HG03469 (cell line): ENCODE results near the gene ZNF407.

Experiments used
- ATAC-seq: cut with Tn5 transposase; IDR thresholded peaks from one replicate; pipeline ENCODE4 v1.9.1; 2021; ENCODE audit warnings: mild to moderate bottlenecking, moderate library complexity, moderate number of reproducible peaks; ENCODE audit not compliant: unreplicated experiment

The ZNF407 gene

DNA sequence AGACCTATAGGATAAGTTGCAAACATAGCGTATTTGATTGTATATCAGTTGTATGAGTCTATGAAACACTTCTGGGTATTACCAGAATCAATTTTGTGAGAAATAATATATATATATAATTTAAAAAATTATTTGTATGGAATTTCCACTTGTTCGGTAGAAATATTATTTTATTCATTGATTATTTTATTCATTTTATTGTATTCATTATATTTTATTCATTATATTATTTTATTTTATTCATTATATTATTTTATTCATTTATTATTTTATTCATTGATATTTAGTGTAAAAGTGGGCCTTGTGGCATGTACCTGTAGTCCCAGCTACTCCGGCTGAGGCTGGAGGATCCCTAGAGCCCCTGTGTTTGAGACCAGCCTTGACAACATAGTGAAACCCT lies 268.9 kb downstream of the ZNF407 start:
- ATAC-seq, result no peak

DNA sequence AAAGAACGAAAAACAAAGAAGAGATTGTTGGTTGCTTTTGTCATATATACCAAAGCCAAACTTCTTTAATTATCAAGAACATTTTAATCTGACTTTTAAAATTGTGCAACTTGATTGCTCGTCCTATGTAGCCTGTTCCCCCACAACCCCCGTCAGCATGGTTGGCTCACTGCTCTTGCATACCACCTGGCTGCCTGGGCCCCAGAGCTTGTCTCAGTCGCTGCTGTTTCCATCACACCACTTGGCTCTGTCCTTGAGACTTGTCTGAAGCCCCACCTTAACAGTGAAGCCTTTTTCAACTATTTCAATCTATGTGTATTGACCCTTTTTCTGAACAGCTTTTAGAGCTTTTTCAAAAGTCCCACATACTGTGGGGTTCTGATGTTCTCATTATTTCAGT lies 270.8 kb downstream of the ZNF407 start:
- no peak for ATAC-seq

DNA sequence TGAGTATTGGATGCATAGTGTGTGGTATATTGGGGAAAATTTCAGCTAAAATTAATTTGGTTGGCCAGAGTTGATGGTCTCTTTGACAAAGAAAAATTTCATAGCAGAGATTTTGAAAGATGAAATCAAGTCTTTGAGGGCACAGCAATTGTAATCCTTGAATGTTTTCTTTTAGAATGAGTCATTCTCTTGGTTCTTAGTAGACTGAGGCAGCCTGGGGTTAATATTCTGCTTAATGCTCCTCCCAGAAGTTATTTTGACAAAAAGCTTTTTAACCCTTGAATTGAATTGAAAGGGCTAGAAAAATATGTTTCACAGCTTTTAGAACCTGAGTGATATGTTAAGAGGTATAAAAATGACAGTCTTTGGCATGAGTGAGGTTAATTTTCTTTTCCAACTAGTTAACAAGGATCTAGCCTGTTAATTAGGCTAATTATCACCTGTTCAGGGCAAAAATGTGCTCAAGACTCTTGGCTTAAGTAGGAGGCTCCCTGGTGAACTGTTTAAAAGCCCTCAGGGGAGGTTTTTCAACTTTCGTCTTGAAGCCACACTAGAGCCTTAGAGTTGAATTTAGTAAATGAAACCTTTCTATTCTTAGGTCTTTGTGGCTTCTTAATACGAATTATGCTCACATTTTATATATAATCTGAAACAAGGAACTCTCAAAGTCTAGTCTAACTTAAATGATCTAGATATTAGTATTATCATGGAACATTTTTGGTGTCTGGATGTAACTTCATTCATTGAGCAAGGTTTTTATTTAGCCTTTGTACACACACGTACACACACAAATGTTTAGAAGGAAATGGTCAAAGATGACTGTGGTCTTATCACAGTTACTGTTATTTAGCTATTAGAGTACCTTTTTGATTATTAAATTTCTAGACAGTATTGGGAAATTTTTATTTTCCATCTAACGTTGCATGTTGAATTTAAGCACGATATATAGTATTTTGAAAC lies 272.5 kb downstream of the ZNF407 start:
- peak; percentile 88 for ATAC-seq

- no peak for ATAC-seq
Measured at GRCh38 chr18:74870950-74871349, 273.3 kb downstream of the ZNF407 start.

- ATAC-seq, result no peak
Measured at GRCh38 chr18:74873629-74874028, 276.0 kb downstream of the ZNF407 start.

DNA sequence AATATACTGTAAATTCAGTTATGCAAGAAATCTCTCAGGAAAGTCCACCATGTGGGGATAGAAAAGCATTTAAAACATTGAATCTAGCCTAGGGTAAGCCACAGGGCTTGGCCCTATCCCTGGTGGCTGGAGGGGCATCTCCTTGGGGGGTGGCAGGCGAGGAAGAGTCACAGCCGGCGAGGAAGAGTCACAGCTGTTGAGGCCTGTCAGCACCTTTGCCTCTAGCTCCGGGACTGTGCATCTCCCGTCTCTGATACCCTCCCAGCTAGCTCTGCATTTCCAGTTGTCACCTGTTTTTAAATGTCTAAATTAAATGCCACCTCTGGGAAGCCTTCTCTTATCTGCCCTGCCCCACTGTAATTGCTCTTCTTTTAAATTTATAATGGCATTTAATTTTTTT lies 276.7 kb downstream of the ZNF407 start:
- ATAC-seq, result no peak

DNA sequence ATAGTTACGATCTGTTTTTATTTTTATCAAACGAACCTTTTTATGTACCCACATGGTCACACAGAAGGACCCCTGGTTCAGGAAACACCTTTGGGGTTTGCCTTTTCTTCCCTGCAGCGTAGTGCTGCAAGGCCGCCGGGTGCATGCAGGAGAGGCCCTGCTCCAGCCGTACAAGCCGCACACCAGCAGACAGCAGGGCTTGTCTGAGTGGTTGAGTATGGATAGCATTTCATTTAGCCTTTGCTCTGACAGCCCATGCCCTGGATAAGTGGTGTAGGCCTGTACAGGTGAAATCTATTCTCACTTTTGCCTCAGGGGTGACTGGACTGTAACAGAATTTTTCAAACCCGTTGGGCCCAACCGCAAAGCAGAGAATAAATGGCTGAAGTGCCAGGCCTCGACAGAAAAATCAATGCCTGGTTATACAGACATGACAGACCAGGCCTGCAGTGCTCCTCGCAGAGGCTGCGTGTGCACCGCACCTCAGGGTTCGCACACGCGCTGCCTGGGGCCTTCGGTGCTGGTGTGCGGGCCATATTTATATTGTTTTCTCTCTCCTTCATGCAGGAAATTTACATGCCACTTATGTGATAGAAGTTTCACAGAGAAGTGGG lies 279.1 kb downstream of the ZNF407 start:
- no peak for ATAC-seq

GRCh38 chr18:74878267-74878666 lies 280.6 kb downstream of the ZNF407 start:
- no peak for ATAC-seq

DNA sequence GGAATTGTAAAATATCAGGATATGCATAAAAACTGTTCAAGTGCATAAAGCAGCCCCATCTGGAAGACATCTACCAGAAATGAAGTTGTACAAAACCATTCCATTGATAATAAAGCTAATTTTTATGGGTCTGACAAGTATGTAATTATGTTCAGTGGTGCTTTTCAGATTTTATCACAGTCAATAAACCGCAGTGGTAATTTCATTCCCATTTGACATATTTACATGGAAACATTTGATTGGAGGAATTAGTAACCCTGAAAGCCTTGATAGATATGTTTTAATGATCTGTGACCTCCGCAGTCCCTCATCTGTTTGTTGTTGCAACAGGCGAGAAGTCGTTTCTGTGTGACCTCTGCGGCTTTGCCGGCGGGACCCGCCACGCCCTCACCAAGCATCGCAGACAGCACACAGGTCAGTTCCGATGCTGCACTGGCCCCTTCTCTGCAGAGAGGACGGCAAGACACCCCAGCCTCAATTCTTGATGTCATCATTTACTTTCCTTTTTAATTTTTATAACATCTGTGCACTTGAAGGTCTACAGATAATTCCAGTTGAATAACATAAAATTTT lies 283.1 kb downstream of the ZNF407 start:
- no peak for ATAC-seq

DNA sequence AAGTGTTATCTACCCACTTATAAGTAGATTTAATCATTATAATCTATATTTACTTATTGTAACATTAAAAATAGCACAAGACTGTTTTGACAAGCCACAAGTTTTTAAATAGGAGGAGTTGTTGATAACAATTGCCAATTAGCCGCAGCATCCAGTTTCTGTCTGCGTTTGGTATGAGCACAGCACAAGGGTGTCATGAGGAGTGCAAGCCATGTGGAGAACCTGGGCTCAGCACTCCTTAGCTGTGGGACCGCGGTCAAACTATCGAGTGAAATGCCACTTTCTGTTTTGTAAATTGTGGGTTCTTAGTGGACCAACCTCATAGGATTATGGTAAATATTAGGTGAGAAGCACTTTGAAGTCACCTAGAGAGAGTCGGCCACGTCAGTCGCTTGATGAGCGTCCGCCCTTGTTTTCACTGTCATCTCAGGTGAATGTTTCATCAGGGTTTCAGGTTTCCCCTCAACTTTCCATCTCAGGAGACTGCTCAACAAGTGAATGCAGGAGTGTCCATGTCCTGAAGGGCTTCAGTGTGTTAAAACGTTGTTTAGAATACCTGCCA lies 294.5 kb downstream of the ZNF407 start:
- ATAC-seq, result no peak

DNA sequence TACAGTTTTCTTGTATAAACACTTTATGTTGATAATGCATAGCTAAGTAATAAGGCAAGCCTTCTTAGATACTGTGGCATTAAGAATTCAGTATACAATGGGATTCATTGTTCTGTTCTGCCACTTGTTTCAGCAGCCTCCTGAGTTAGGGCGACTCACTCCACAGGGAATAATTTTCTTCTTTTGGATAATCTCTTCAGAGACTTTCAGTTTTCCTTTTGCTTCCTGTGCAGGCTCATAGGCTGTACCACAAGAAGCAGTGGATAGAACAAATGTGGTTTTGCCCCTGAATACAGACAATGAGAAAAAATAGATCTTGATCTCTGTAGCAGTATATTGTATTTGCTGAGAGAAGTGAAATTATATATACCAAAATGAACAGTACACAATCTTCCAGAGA lies 298.0 kb downstream of the ZNF407 start:
- ATAC-seq, result no peak

DNA sequence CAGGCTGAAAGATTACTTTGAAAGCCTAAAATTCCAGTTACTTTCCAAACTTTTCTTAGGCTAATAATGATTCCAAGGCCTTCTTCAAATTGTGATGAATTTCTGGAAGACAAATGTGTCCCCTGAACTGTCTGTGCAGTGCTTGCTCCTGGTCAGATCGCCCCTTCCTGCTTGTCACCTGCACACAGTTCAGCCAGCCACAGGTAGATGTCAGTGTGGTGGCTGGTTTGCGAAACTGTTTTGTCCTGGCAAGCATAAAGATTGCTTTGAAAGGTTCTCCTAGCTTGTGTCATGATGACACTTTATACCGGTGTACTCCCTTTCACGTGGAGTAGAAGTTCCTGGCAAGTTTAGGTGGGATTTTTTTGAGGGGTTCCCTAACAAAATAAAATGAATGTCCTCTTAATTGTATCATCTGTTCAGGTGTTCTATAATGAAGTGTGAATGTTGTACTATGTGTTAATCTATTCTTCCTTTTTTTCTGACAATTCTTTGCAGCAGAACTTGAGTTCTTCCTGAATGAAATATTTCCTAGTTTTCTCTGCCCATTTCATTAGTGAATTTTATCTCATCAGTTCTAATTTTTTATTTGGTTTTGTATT lies 298.8 kb downstream of the ZNF407 start:
- peak; percentile 75 for ATAC-seq

DNA sequence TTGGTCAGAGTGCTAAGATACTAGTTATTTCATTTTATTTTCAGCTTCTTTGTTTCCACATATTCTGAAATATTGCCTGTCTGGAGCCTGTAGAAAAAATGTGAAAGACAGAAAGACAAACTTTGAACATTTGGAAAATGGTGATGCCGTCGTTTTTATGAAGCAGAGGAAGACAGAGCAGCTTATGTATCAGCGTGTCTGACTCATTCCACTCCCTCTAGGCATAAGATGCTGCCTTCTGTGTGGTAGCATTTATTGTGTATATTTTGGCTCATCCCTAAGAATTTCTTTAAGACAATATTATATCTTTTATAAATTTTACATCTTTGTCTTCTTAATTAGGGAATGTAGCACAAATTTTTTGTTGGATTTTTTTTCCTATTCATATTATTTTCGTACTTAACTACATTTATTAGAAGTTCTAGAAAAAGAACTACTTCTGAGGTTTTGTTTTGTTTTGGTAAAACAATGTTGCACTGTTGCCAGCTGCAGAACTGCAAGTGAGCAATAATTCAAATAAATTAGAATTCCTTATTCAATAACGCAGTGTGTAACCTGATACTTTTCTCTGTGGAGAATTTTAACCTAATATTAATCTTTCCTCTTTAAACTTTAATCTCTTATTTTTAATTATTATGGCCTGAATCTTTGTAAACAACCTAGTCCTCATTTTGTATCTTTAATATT lies 300.4 kb downstream of the ZNF407 start:
- no peak for ATAC-seq

GRCh38 chr18:74898965-74899364 lies 301.3 kb downstream of the ZNF407 start:
- no peak for ATAC-seq

DNA sequence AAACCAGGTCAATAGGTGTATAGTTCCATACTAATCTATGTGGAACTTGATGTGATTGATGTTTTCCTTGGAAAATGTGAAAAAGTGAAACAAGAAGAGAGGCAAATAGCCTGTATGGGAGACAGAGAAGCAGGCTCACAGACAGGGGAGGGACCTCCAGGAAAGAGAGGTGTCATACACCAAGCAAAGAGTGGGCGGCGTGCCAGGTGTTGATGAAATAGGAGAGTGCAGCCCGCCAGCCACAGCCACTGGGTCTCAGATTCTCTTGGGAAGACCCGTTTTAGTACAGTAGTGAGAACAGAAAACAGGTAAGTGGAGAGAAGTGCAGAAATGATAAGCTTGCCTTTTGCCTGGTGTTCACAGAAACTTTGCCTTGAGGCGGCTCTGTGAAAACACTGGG lies 301.9 kb downstream of the ZNF407 start:
- ATAC-seq, result no peak

DNA sequence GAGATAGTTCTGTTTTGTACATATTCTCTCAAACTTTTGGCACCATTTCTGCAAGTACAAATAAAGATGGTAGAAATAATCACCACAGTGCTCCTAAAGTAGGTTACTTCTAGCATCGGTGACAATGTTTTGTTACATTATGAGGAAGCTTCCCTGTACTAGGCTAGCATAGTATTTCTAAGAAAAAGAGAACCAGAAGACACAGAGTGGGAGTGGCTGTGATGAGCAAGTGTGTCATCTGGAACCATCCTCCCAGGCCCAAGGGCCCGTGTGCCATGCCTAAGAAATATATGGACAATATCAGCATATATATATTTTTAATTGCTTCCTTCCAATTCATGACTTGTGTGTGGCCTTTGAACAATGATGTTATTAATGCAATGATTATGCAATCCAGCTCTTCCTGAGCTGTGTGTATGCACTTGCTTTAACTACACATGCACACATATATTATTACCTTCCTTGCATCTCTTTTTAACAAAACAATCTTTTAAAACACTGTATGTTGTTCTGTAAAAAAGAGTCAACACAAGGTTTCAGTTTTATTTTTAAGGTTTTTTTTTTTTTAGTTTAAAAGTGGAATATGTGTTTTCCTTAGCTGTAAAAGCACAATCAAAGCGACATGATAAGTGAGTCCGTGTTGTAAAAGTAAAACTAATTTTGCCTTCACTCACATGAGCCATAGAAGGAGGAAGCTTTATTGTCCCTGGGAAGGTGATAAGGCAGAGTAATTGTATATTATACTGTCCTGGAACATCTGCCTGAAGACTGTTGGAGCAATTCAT lies 303.9 kb downstream of the ZNF407 start:
- ATAC-seq, result no peak

- no peak for ATAC-seq
Measured at GRCh38 chr18:74902147-74902455, 304.4 kb downstream of the ZNF407 start.

DNA sequence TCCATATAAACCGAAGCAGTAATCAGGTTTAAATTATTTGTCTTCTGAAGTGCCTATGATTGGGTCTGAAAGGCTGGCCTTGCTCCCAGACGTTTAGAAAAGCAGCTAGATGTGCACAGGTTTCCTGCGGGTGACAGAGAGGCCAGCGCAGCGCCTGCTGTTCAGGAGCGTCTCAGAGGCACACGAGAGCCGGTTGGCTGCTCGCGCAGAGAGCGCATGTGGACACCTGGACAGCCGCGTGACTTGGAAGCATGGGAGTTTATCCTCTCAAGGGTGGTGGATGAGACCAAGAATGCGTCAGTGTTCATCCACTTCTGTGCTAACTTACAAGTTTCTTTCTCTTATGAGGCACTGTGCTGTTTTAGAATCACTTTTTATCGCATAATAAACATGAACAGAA lies 307.6 kb downstream of the ZNF407 start:
- ATAC-seq, result no peak

GRCh38 chr18:74906184-74906583 lies 308.5 kb downstream of the ZNF407 start:
- no peak for ATAC-seq

DNA sequence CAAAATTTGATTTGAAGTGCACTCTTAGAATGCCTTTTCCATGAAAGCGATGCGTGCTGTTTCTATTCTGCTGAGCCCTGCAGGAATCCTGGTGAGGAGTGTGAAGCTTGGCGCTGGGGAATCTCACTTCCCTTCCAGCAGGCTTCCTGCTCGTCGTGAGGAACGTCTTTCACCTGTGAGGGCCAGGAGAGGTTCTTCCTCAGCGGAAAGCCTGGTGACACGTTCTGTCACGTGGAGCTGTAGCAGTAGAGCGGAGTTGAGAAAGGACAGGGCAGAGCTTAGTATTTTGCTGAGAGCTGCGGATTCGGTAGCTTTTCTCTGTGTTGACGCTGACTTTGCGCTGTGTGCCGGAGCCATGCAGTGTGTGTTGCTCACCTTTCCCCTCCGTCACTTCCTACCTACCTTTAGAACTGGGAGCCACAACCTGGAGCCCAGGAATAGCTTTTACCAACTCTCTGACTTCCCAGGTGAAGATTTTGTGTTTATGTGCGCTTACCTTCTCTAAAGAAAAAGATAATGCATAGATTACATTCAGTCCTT lies 316.5 kb downstream of the ZNF407 start:
- ATAC-seq, result no peak
